SK-N-SH treated with all-trans-retinoic acid at 6 μM for 48 hours (cell line): ENCODE data around the gene GHSR.

Experiments
- ATAC-seq: fragments of 200-7000 bp; cut with Tn5 transposase; 3 replicates; pipeline ENCODE4 v1.9.1; 2020; ENCODE audit warnings: mild to moderate bottlenecking, moderate library complexity
- ARNTL ChIP-seq: fragments of 450-650 bp; formaldehyde crosslinking; IDR thresholded peaks from 2 replicates; pipeline ENCODE4 v1.5.0; 2020; ENCODE audit warnings: low read depth, mild to moderate bottlenecking, moderate library complexity, borderline replicate concordance
- BACH2 ChIP-seq: fragments of 250-450 bp; sonication (Bioruptor Pico); IDR thresholded peaks from 2 replicates; pipeline ENCODE4 v1.9.0; 2021; ENCODE audit warnings: mild to moderate bottlenecking, borderline replicate concordance
- CREB5 ChIP-seq: fragments of 250-450 bp; sonication (Bioruptor Pico); IDR thresholded peaks from 2 replicates; pipeline ENCODE4 v1.5.1; 2020; ENCODE audit warnings: low read depth, mild to moderate bottlenecking, moderate library complexity
- CSDC2 ChIP-seq: fragments of 250-450 bp; sonication (Bioruptor Pico); IDR thresholded peaks from 2 replicates; pipeline ENCODE4 v1.5.0; 2020; ENCODE audit warnings: mild to moderate bottlenecking, moderate library complexity
- CSRNP3 ChIP-seq: fragments of 250-450 bp; sonication (Bioruptor Pico); IDR thresholded peaks from 2 replicates; pipeline ENCODE4 v1.5.1; 2021; ENCODE audit warnings: mild to moderate bottlenecking, moderate library complexity
- ESRRG ChIP-seq: fragments of 250-450 bp; sonication (Bioruptor Pico); IDR thresholded peaks from 2 replicates; pipeline ENCODE4 v1.6.1; 2021; ENCODE audit warnings: mild to moderate bottlenecking
- GLIS3 ChIP-seq: fragments of 250-450 bp; sonication (Bioruptor Pico); IDR thresholded peaks from 2 replicates; pipeline ENCODE4 v1.5.0; 2020; ENCODE audit warnings: mild to moderate bottlenecking, moderate library complexity
- ISL1 ChIP-seq: fragments of 250-450 bp; sonication (Bioruptor Pico); IDR thresholded peaks from 2 replicates; pipeline ENCODE4 v2.1.2; 2022; ENCODE audit warnings: mild to moderate bottlenecking, moderate library complexity
- OSR1 ChIP-seq: fragments of 250-450 bp; sonication (Bioruptor Pico); IDR thresholded peaks from 2 replicates; pipeline ENCODE4 v1.8.0; 2022; ENCODE audit warnings: moderate library complexity, mild to moderate bottlenecking, inconsistent platforms
- PATZ1 ChIP-seq: fragments of 250-450 bp; sonication (Bioruptor Pico); IDR thresholded peaks from 2 replicates; pipeline ENCODE4 v1.8.0; 2020; ENCODE audit warnings: mild to moderate bottlenecking, moderate library complexity, borderline replicate concordance
- POU6F1 ChIP-seq: fragments of 250-450 bp; sonication (Bioruptor Pico); IDR thresholded peaks from 2 replicates; pipeline ENCODE4 v1.8.0; 2021; ENCODE audit warnings: low read depth, mild to moderate bottlenecking, moderate library complexity, borderline replicate concordance
- PPARA ChIP-seq: fragments of 250-450 bp; sonication (Bioruptor Pico); IDR thresholded peaks from 2 replicates; pipeline ENCODE4 v1.5.0; 2020; ENCODE audit warnings: mild to moderate bottlenecking, borderline replicate concordance
- RARB ChIP-seq: fragments of 250-450 bp; sonication (Bioruptor Pico); IDR thresholded peaks from 2 replicates; pipeline ENCODE4 v1.8.0; 2021; ENCODE audit warnings: mild to moderate bottlenecking, moderate library complexity
- SNAI2 ChIP-seq: fragments of 250-450 bp; sonication (Bioruptor Pico); IDR thresholded peaks from 2 replicates; pipeline ENCODE4 v1.5.0; 2020; ENCODE audit warnings: mild to moderate bottlenecking, moderate library complexity
- TCF4 ChIP-seq: fragments of 250-450 bp; sonication (Bioruptor Pico); IDR thresholded peaks from 2 replicates; pipeline ENCODE4 v1.8.0; 2021; ENCODE audit warnings: mild to moderate bottlenecking, moderate library complexity, borderline replicate concordance
- TSHZ2 ChIP-seq: fragments of 250-450 bp; sonication (Bioruptor Pico); IDR thresholded peaks from 2 replicates; pipeline ENCODE4 v1.5.0; 2020; ENCODE audit warnings: mild to moderate bottlenecking, moderate library complexity
- ZFP3 ChIP-seq: fragments of 250-450 bp; sonication (Bioruptor Pico); IDR thresholded peaks from 2 replicates; pipeline ENCODE4 v1.5.0; 2020; ENCODE audit warnings: mild to moderate bottlenecking, moderate library complexity
- ZFP30 ChIP-seq: fragments of 450-650 bp; formaldehyde crosslinking; IDR thresholded peaks from 2 replicates; pipeline ENCODE4 v1.5.0; 2022; ENCODE audit warnings: mild to moderate bottlenecking, moderate library complexity
- ZNF565 ChIP-seq: fragments of 450-650 bp; formaldehyde crosslinking; conservative IDR thresholded peaks from 2 replicates; pipeline ENCODE4 v1.5.0; 2020; ENCODE audit warnings: low read depth, mild to moderate bottlenecking, moderate library complexity
- ZNF70 ChIP-seq: fragments of 450-650 bp; formaldehyde crosslinking; IDR thresholded peaks from 2 replicates; pipeline ENCODE4 v1.5.0; 2020; ENCODE audit warnings: mild to moderate bottlenecking, moderate library complexity
- ZNF8 ChIP-seq: fragments of 450-650 bp; formaldehyde crosslinking; IDR thresholded peaks from 2 replicates; pipeline ENCODE4 v1.5.0; 2020; ENCODE audit warnings: mild to moderate bottlenecking, moderate library complexity

GHSR gene

GRCh38 chr3:172448661-172449465, 607 bp upstream of the GHSR start:
- peak; percentile 46 for ATAC-seq
- no peak for TF ChIP-seq OSR1 (CRISPR knock-in tag)
- no peak for TF ChIP-seq POU6F1
- no peak for TF ChIP-seq ZNF565
- TF ChIP-seq CSDC2 (CRISPR knock-in tag): no peak
- TF ChIP-seq ZFP30: no peak
- TF ChIP-seq ESRRG: no peak
- TF ChIP-seq GLIS3 (CRISPR knock-in tag): no peak
- TF ChIP-seq BACH2 (CRISPR knock-in tag): no peak
- no peak for TF ChIP-seq PPARA (CRISPR knock-in tag)
- no peak for TF ChIP-seq ISL1
- TF ChIP-seq TCF4 (CRISPR knock-in tag): no peak
- no peak for TF ChIP-seq ZNF8
- TF ChIP-seq CSRNP3 (CRISPR knock-in tag): no peak
- TF ChIP-seq TSHZ2 (CRISPR knock-in tag): no peak
- TF ChIP-seq SNAI2 (CRISPR knock-in tag): no peak
- TF ChIP-seq, all 23 proteins: peak for 0

GRCh38 chr3:172446198-172446597, 2.1 kb downstream of the GHSR start:
- no peak for ATAC-seq
- TF ChIP-seq ARNTL (CRISPR knock-in tag) (no peak), RARB (CRISPR knock-in tag) (no peak), ESRRG (no peak), ZFP3 (CRISPR knock-in tag) (no peak), BACH2 (CRISPR knock-in tag) (no peak)
- TF ChIP-seq, all 23 proteins: peak for 0

- ATAC-seq: no peak
- TF ChIP-seq ZNF70 (CRISPR knock-in tag): no peak
- no peak for TF ChIP-seq CSDC2 (CRISPR knock-in tag)
- no peak for TF ChIP-seq ZFP30
- no peak for TF ChIP-seq ESRRG
- no peak for TF ChIP-seq TSHZ2 (CRISPR knock-in tag)
- no peak for TF ChIP-seq RARB (CRISPR knock-in tag)
- no peak for TF ChIP-seq OSR1 (CRISPR knock-in tag)
- TF ChIP-seq SNAI2 (CRISPR knock-in tag): no peak
- no peak for TF ChIP-seq ZFP3 (CRISPR knock-in tag)
- TF ChIP-seq CREB5 (CRISPR knock-in tag): no peak
- no peak for TF ChIP-seq ARNTL (CRISPR knock-in tag)
- TF ChIP-seq CSRNP3 (CRISPR knock-in tag): no peak
- no peak for TF ChIP-seq BACH2 (CRISPR knock-in tag)
- TF ChIP-seq PPARA (CRISPR knock-in tag): no peak
- TF ChIP-seq PATZ1 (CRISPR knock-in tag): no peak
- TF ChIP-seq ISL1: no peak
- TF ChIP-seq ZNF565: no peak
- TF ChIP-seq, all 23 proteins: peak for 0
Observed at GRCh38 chr3:172444821-172445220, 3.4 kb downstream of the GHSR start.
